H1 (cell line): ENCODE results near the gene ZFYVE27. TPM values are rescaled to one million over a fixed set of nuclear protein-coding genes. Genes with fewer than 3 reads are reported as not detected.

ENCODE experiments used
- CTCF ChIA-PET: fragments of 300-600 bp; sonication (Branson Sonifier 250); formaldehyde crosslinking; loops from one replicate; lab custom pipeline; 2021; ENCODE audit not compliant: partially characterized antibody; lab: Charles Lee
- POLR2A ChIA-PET: fragments of 300-600 bp; sonication (Branson Sonifier 250); formaldehyde crosslinking; loops from one replicate; lab custom pipeline; 2021; ENCODE audit warnings: inconsistent platforms; ENCODE audit not compliant: partially characterized antibody; lab: Charles Lee
- DNase-seq, 2 experiments: peaks; one replicate each; pipeline versions ENCODE4 v3.0.0 to v3.0.0-alpha.2; 2010 to 2022; ENCODE audit warnings: low spot score in 2 of 2, low read depth in 1 of 2, mixed read lengths in 1 of 2
- FAIRE-seq: peaks from 2 replicates; lab custom pipeline; 2011; peaks lifted over from hg19 to GRCh38; lab: Jason Lieb, UNC
- H2AFZ ChIP-seq: 2 replicates; pipeline ENCODE4 v1.8.1; 2012; ENCODE audit warnings: low read length, inconsistent platforms
- H2AK5ac ChIP-seq: 2 replicates; pipeline ENCODE4 v1.6.1; 2013; ENCODE audit warnings: low read depth, low read length
- H2BK120ac ChIP-seq: replicated peaks from 2 replicates; pipeline ENCODE3; 2013; ENCODE audit warnings: low read depth, low read length, inconsistent platforms
- H2BK12ac ChIP-seq: 2 replicates; pipeline ENCODE4 v1.6.1; 2013; ENCODE audit warnings: low read depth, low read length
- H2BK15ac ChIP-seq: 2 replicates; pipeline ENCODE4 v1.6.1; 2013; ENCODE audit warnings: low read length
- H2BK20ac ChIP-seq: 2 replicates; pipeline ENCODE4 v1.6.1; 2013; ENCODE audit warnings: low read length
- H2BK5ac ChIP-seq: 2 replicates; pipeline ENCODE4 v1.6.1; 2013; ENCODE audit warnings: low read depth, low read length
- H3K14ac ChIP-seq: 2 replicates; pipeline ENCODE4 v1.6.1; 2013; ENCODE audit warnings: inconsistent platforms; ENCODE audit not compliant: insufficient read length
- H3K18ac ChIP-seq: 2 replicates; pipeline ENCODE4 v1.6.1; 2013; ENCODE audit warnings: low read length; ENCODE audit errors: extremely low read depth
- H3K23ac ChIP-seq: 2 replicates; pipeline ENCODE4 v1.6.1; 2013; ENCODE audit warnings: inconsistent platforms; ENCODE audit not compliant: insufficient read length
- H3K23me2 ChIP-seq: 2 replicates; pipeline ENCODE4 v1.6.1; 2013; ENCODE audit warnings: low read depth, low read length
- H3K27ac ChIP-seq: 2 replicates; pipeline ENCODE4 v1.6.1; 2011; ENCODE audit warnings: low read depth, low read length, inconsistent platforms
- H3K27me3 ChIP-seq, 4 experiments: replicated peaks in 1 of 4; 1 replicate in 1 of 4; 2 replicates in 3 of 4; pipeline versions ENCODE4 v1.6.1 to v1.8.1; 2011 to 2013; ENCODE audit warnings: low read length in 3 of 4, mild to moderate bottlenecking in 3 of 4, inconsistent platforms in 2 of 4, mixed read lengths in 2 of 4, moderate library complexity in 1 of 4; ENCODE audit not compliant: control insufficient read depth in 3 of 4, insufficient read depth in 3 of 4; ENCODE audit errors: extremely low read depth in 1 of 4
- H3K36me3 ChIP-seq, 4 experiments: 2 replicates each; pipeline versions ENCODE4 v1.6.1 to v1.8.1; 2011 to 2013; ENCODE audit warnings: mild to moderate bottlenecking in 4 of 4, low read length in 3 of 4, moderate library complexity in 2 of 4, control low read depth in 1 of 4, inconsistent platforms in 1 of 4; ENCODE audit not compliant: insufficient read depth in 4 of 4, control insufficient read depth in 2 of 4
- H3K4ac ChIP-seq: replicated peaks from 2 replicates; pipeline ENCODE3; 2013; ENCODE audit warnings: low read length, low read depth, mixed read lengths, inconsistent platforms; ENCODE audit not compliant: insufficient read length
- H3K4me1 ChIP-seq, 4 experiments: replicated peaks in 1 of 4; 1 replicate in 1 of 4; 2 replicates in 3 of 4; pipeline versions ENCODE4 v1.6.1 to v1.8.1; 2011 to 2013; ENCODE audit warnings: low read length in 3 of 4, inconsistent platforms in 2 of 4, mixed read lengths in 1 of 4; ENCODE audit not compliant: insufficient read depth in 4 of 4, control insufficient read depth in 3 of 4
- H3K4me2 ChIP-seq, 2 experiments: 2 replicates each; pipeline versions ENCODE4 v1.6.1 to v1.8.1; 2011 to 2013; ENCODE audit warnings: low read depth in 2 of 2, low read length in 2 of 2, control low read depth in 1 of 2, inconsistent platforms in 1 of 2, mild to moderate bottlenecking in 1 of 2; ENCODE audit not compliant: insufficient read depth in 1 of 2
- H3K4me3 ChIP-seq, 4 experiments: fragments of 200-600, 300-600 bp in 1 of 4; sonication (generic), shearing (Covaris generic), sonication (Bioruptor Twin) in 1 of 4; 2 replicates each; pipeline versions ENCODE4 v1.5.1 to v1.8.1; 2011 to 2016; ENCODE audit warnings: low read length in 4 of 4, low read depth in 3 of 4, control low read depth in 2 of 4, inconsistent platforms in 2 of 4, mild to moderate bottlenecking in 2 of 4, mixed read lengths in 1 of 4, moderate library complexity in 1 of 4; ENCODE audit not compliant: insufficient read depth in 2 of 4; ENCODE audit errors: extremely low read depth in 1 of 4
- H3K56ac ChIP-seq: replicated peaks from 2 replicates; pipeline ENCODE3; 2013; ENCODE audit warnings: low read depth, mild to moderate bottlenecking, mixed read lengths, low read length, inconsistent platforms; ENCODE audit not compliant: insufficient read length
- H3K79me1 ChIP-seq: 2 replicates; pipeline ENCODE4 v1.6.1; 2013; ENCODE audit warnings: low read depth, low read length, control low read depth
- H3K79me2 ChIP-seq, 2 experiments: 2 replicates each; pipeline versions ENCODE4 v1.6.1 to v1.8.1; 2012 to 2013; ENCODE audit warnings: low read length in 2 of 2, mild to moderate bottlenecking in 2 of 2, inconsistent platforms in 1 of 2; ENCODE audit not compliant: insufficient read depth in 2 of 2, control insufficient read depth in 1 of 2
- H3K9ac ChIP-seq, 4 experiments: replicated peaks in 1 of 4; 1 replicate in 1 of 4; 2 replicates in 3 of 4; pipeline versions ENCODE4 v1.6.1 to v1.8.1; 2011 to 2013; ENCODE audit warnings: low read depth in 3 of 4, low read length in 3 of 4, control low read depth in 2 of 4, mild to moderate bottlenecking in 2 of 4, moderate library complexity in 2 of 4, inconsistent platforms in 1 of 4; ENCODE audit errors: extremely low read depth in 1 of 4
- H3K9me3 ChIP-seq, 2 experiments: 2 replicates each; pipeline versions ENCODE4 v1.6.1 to v1.8.1; 2012 to 2013; ENCODE audit warnings: mild to moderate bottlenecking in 2 of 2, moderate library complexity in 2 of 2, control low read depth in 1 of 2, inconsistent platforms in 1 of 2, low read depth in 1 of 2, low read length in 1 of 2, mixed read lengths in 1 of 2; ENCODE audit not compliant: insufficient read depth in 2 of 2
- H4K20me1 ChIP-seq, 2 experiments: replicated peaks in 1 of 2; 2 replicates each; pipeline versions ENCODE3 to v1.8.1; 2011 to 2013; ENCODE audit warnings: inconsistent platforms in 2 of 2, low read length in 2 of 2, mild to moderate bottlenecking in 1 of 2; ENCODE audit not compliant: insufficient read depth in 2 of 2, control insufficient read depth in 1 of 2
- H4K5ac ChIP-seq: 2 replicates; pipeline ENCODE4 v1.6.1; 2013; ENCODE audit warnings: low read length, low read depth, mixed read lengths, inconsistent platforms; ENCODE audit not compliant: insufficient read length
- H4K8ac ChIP-seq: 2 replicates; pipeline ENCODE4 v1.8.0; 2013; ENCODE audit warnings: mild to moderate bottlenecking, moderate library complexity, low read length, inconsistent platforms; ENCODE audit not compliant: insufficient read depth; ENCODE audit errors: extremely low read depth
- H4K91ac ChIP-seq: replicated peaks from 2 replicates; pipeline ENCODE3; 2013; ENCODE audit warnings: low read length, mixed read lengths, inconsistent platforms; ENCODE audit not compliant: insufficient read length
- CBX5 ChIP-seq: fragments of 300-800, 300-1000 bp; sonication (generic); IDR thresholded peaks from 2 replicates; pipeline ENCODE4 v1.7.1; 2016; ENCODE audit warnings: antibody characterized with exemption, low read length, low read depth
- CEBPB ChIP-seq: IDR thresholded peaks from 2 replicates; pipeline ENCODE4 v1.6.1; 2012; ENCODE audit warnings: low read depth, low read length
- CHD2 ChIP-seq: IDR thresholded peaks from 2 replicates; pipeline ENCODE4 v1.6.1; 2012; ENCODE audit warnings: low read length, improper control_type of control experiment
- E2F6 ChIP-seq: IDR thresholded peaks from 2 replicates; pipeline ENCODE4 v1.6.1; 2012; ENCODE audit warnings: inconsistent platforms
- JUN ChIP-seq: IDR thresholded peaks from 2 replicates; pipeline ENCODE4 v1.6.1; 2011; ENCODE audit warnings: low read depth, mild to moderate bottlenecking, improper control_type of control experiment, low read length
- POU5F1 ChIP-seq: IDR thresholded peaks from 2 replicates; pipeline ENCODE4 v1.6.1; 2011; ENCODE audit warnings: low read depth, mild to moderate bottlenecking, low read length, moderate library complexity
- RFX5 ChIP-seq: IDR thresholded peaks from 2 replicates; pipeline ENCODE4 v1.6.1; 2011; ENCODE audit warnings: low read depth, low read length, improper control_type of control experiment, borderline replicate concordance
- SAP30 ChIP-seq: fragments of 300-600 bp; sonication (generic); IDR thresholded peaks from 2 replicates; pipeline ENCODE4 v1.7.1; 2012; ENCODE audit warnings: low read length, moderate library complexity, mild to moderate bottlenecking, inconsistent platforms; ENCODE audit not compliant: insufficient read depth, insufficient replicate concordance
- SIX5 ChIP-seq: IDR thresholded peaks from 2 replicates; pipeline ENCODE4 v1.6.1; 2011; ENCODE audit warnings: mild to moderate bottlenecking, low read depth, low read length
- TCF12 ChIP-seq: IDR thresholded peaks from 2 replicates; pipeline ENCODE4 v1.6.1; 2011; ENCODE audit warnings: low read depth, mild to moderate bottlenecking, low read length
- YY1 ChIP-seq: IDR thresholded peaks from 2 replicates; pipeline ENCODE4 v1.6.1; 2011; ENCODE audit warnings: low read depth, mild to moderate bottlenecking, low read length
- WGBS, 2 experiments: shearing (Covaris generic) in 1 of 2; methylation state at CpG; one replicate each; pipeline versions ENCODE4 v1.1.6 to v1.1.7; 2013 to 2015; ENCODE audit warnings: low lambda C conversion rate in 2 of 2, mixed read lengths in 2 of 2, inconsistent platforms in 1 of 2, low coverage in 1 of 2, missing lambda C conversion rate in 1 of 2; ENCODE audit not compliant: insufficient replicate concordance in 2 of 2, insufficient coverage in 1 of 2, insufficient read length in 1 of 2; ENCODE audit errors: extremely low coverage in 1 of 2, missing lambda C conversion rate in 1 of 2; 5-methylcytosine and 5-hydroxymethylcytosine counted together
- polyA plus RNA-seq, 7 experiments: library from polyadenylated mRNA; depleted of rRNA in 3 of 7; stranded (reverse) in 5 of 7; unstranded in 2 of 7; fragments of >200 nt in 5 of 7; fragments of 200-250 nt in 2 of 7; gene quantifications; 1 replicate in 5 of 7; 2 replicates in 1 of 7; 4 replicates in 1 of 7; pipeline versions ENCODE4 v1.2.1 to v1.2.3, GENCODE V29; 2011 to 2013; ENCODE audit warnings: missing spikeins in 2 of 7, mixed read lengths in 2 of 7
- total RNA-seq: library from RNA; stranded (reverse); fragmentation: NEBNext Ultra II Directional; extraction: Animal tissue kit (Norgen Biotek cat#: 25700); gene quantifications from 2 replicates; pipeline ENCODE4 v1.2.1, GENCODE V29; 2021
- TF ChIP-seq, protein P1 (sequence below): IDR thresholded peaks from 2 replicates; pipeline ENCODE4 v1.6.1; 2011; ENCODE audit warnings: low read length, improper control_type of control experiment

ZFYVE27 gene
- total and polyA plus RNA-seq, 2 of the 8 experiments (the other 6 are each of a cell fraction or from before 2014, with no cell fraction given) = 16.6 to 19.8 TPM

DNA sequence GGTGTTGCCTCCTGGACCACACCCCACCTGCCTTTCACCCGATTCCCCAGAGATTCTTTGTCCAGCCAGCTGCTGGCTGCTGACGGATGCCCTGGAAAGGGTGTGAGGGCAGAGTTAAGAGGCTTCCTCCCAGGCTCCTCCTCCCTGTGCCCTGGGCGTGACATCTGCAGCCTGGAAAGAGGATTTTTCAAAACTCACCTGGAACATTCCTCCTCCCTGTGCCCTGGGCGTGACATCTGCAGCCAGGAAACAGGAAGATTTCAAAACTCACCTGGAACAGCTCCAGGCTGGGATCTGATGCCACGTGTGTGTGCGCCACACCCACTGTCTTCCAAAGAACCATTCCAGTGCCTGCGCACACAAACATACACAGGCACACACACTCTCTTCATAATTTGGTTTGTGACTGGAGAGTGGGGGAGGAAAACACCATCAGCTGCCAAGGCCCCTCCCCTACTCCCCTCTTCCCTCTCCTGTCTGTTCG, 18.2 kb upstream of the ZFYVE27 start:
- Histone ChIP-seq H2BK15ac (0 out of 2 replicates have a peak overlapping the region, but pooled peaks have one; percentile 12), H2AFZ (no peak overlapping the region), H2BK120ac (no peak overlapping the region), H3K4me3 (no peak overlapping the region), H3K4ac (no peak overlapping the region), H4K91ac (peak overlapping the region; percentile 57), H3K4me2 (peak overlapping the region in 1 of 2 experiments; percentile 16; a peak in 1 of 4 replicates), H4K20me1 (no peaks in the 10 kb centered on the region), H3K27me3 (no peaks in the 10 kb centered on the region), H3K27ac (no peak overlapping the region), H3K79me2 (peaks cover 0 to 5% of the 10 kb centered on the region in 2 experiments; a peak in 1 of 4 replicates), H3K36me3 (peaks cover 0 to 16% (median 4%) of the 10 kb centered on the region in 4 experiments; a peak in 3 of 8 replicates), H2BK20ac (no peak overlapping the region), H2BK12ac (no peak overlapping the region), H3K23ac (no peak overlapping the region), H2BK5ac (peak overlapping the region; percentile 62; the same call in 1 of the 2 replicates), H2AK5ac (no peak overlapping the region), H3K4me1 (peaks cover 0 to 14% (median 8%) of the 10 kb centered on the region in 4 experiments; a peak in 6 of 7 replicates), H3K56ac (no peak overlapping the region), H3K9me3 (no peaks in the 10 kb centered on the region), H4K5ac (no peak overlapping the region), H3K79me1 (0 out of 2 replicates have a peak, but pooled peaks cover 2% of the 10 kb centered on the region), H3K9ac (no peak overlapping the region; a peak in 1 of 7 replicates), H3K23me2 (peaks cover 8% of the 10 kb centered on the region; the same call in 1 of the 2 replicates), H3K14ac (no peak overlapping the region), H4K8ac (no peak overlapping the region), H3K18ac (no peak overlapping the region)
- ChIA-PET CTCF (interaction anchor here (0.6 to 20.9 kb wide), 8 partner anchors 11 to 274 kb away, joined by 3 to 773 read pairs (median 4); partner anchors contain the start of gene ZFYVE27), POLR2A (interaction anchor here (0.8 to 12.5 kb wide), 4 partner anchors 10 to 40 kb away, joined by 3 to 234 read pairs (median 7); partner anchors contain the start of genes AVPI1 and ZFYVE27)
- no peak for DNase-seq
- WGBS, 2 experiments = 83% methylated on average over 8 of the region's 8 CpGs; no CpG with 5 or more reads in 1 of the 2 experiments
- no peak for FAIRE-seq
- TF ChIP-seq, protein P1, sequence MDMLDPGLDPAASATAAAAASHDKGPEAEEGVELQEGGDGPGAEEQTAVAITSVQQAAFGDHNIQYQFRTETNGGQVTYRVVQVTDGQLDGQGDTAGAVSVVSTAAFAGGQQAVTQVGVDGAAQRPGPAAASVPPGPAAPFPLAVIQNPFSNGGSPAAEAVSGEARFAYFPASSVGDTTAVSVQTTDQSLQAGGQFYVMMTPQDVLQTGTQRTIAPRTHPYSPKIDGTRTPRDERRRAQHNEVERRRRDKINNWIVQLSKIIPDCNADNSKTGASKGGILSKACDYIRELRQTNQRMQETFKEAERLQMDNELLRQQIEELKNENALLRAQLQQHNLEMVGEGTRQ = no peak
- TF ChIP-seq TCF12 (no peak), CEBPB (no peak), SAP30 (no peak), E2F6 (no peak), YY1 (no peak), JUN (no peak), CBX5 (no peak), POU5F1 (no peak), RFX5 (no peak), CHD2 (no peak), SIX5 (no peak)
